ENCODE results near the gene ARL6.
"Not testable (repeated sequence)": the region's sequence is repeated elsewhere in the genome, so short reads cannot be mapped to it uniquely, and the experiment has no call there.

ARL6 gene

GRCh38 chr3:97821287-97821773 is 56.8 kb downstream of the ARL6 start:
- DNase-seq (ENCODE audit: low read depth in 2 of 2) = peak in 1 of 2 donors; percentile 10

GRCh38 chr3:97821774-97822358 is 57.3 kb downstream of the ARL6 start, which contains the start of gene CRYBG3:
CRYBG3 (plus strand) TSS chr3:97822011; CDS start chr3:97822207, 196 bp downstream.
- DNase-seq (ENCODE audit: low read depth in 2 of 2) = peak; percentile 57 to 68

- no peak for DNase-seq (ENCODE audit: low read depth in 2 of 2)
Observed at GRCh38 chr3:97822359-97822775, 57.8 kb downstream of the ARL6 start.

GRCh38 chr3:97823046-97824004 is 58.8 kb downstream of the ARL6 start:
- no peak for DNase-seq (ENCODE audit: low read depth in 2 of 2)

- DNase-seq (ENCODE audit: low read depth in 2 of 2) = no peak
Observed at GRCh38 chr3:97825101-97825500, 60.5 kb downstream of the ARL6 start.

GRCh38 chr3:97827741-97828471 is 63.3 kb downstream of the ARL6 start:
- DNase-seq (ENCODE audit: low read depth in 2 of 2) = no peak

- DNase-seq (ENCODE audit: low read depth in 2 of 2) = no peak
Observed at GRCh38 chr3:97829198-97829597, 64.6 kb downstream of the ARL6 start.

- DNase-seq (ENCODE audit: low read depth in 2 of 2) = no peak
Observed at GRCh38 chr3:97830638-97831037, 66.1 kb downstream of the ARL6 start.

GRCh38 chr3:97831140-97831539 is 66.6 kb downstream of the ARL6 start:
- DNase-seq (ENCODE audit: low read depth in 2 of 2) = no peak

- not testable (repeated sequence) for DNase-seq (ENCODE audit: low read depth in 2 of 2)
Observed at GRCh38 chr3:97833184-97833583, 68.6 kb downstream of the ARL6 start.

GRCh38 chr3:97835761-97836160 is 71.2 kb downstream of the ARL6 start:
- DNase-seq (ENCODE audit: low read depth in 2 of 2) = no peak

GRCh38 chr3:97838393-97838792 is 73.8 kb downstream of the ARL6 start:
- no peak for DNase-seq (ENCODE audit: low read depth in 2 of 2)

GRCh38 chr3:97839944-97840343 is 75.4 kb downstream of the ARL6 start:
- no peak for DNase-seq (ENCODE audit: low read depth in 2 of 2)

- DNase-seq (ENCODE audit: low read depth in 2 of 2) = no peak
Observed at GRCh38 chr3:97841304-97841703, 76.7 kb downstream of the ARL6 start.

- DNase-seq (ENCODE audit: low read depth in 2 of 2) = no peak
Observed at GRCh38 chr3:97841956-97842355, 77.4 kb downstream of the ARL6 start.

- DNase-seq (ENCODE audit: low read depth in 2 of 2) = no peak
Observed at GRCh38 chr3:97848779-97849178, 84.2 kb downstream of the ARL6 start.

All from stimulated activated CD8-positive, alpha-beta memory T cell treated with anti-CD3 and anti-CD28 coated beads, Interleukin-15, amount 100 ng/mL, for 4 hours (primary cell).